K562 (cell line): ENCODE measurements around the gene AMFR. TPM values are rescaled to one million over a fixed set of nuclear protein-coding genes. Genes with fewer than 3 reads are reported as not detected.
A peak's percentile ranks its signal among the peaks of the same experiment; 100 is the strongest.

Experiments used
- ATAC-seq: fragments of 200-7000 bp; cut with Tn5 transposase; 3 replicates; pipeline ENCODE4 v1.9.1; 2020; ENCODE audit warnings: moderate library complexity
- BruUV-seq: library from RNA; stranded (reverse); fragments of 400-500 nt; replicated peaks from 2 replicates; lab custom pipeline; 2021; lab: Mats Ljungman, UMichigan
- CTCF ChIA-PET: fragments of 300-600 bp; formaldehyde crosslinking; extraction: SDS; loops from one replicate; lab custom pipeline; 2021; ENCODE audit warnings: low intra/inter-chr PET ratio; lab: Yijun Ruan, JAX
- POLR2A ChIA-PET: fragments of 300-600, 350-650 bp; sonication (Branson Sonifier 250); formaldehyde crosslinking; extraction: SDS; loops from one replicate; lab custom pipeline; 2021; ENCODE audit warnings: antibody characterized with exemption, inconsistent platforms; lab: Yijun Ruan, JAX
- DNase-seq, 4 experiments: peaks; one replicate each; pipeline versions ENCODE4 v3.0.0 to v3.0.0-alpha.2; 2011 to 2018; ENCODE audit warnings: low spot score in 3 of 4, mixed read lengths in 3 of 4; ENCODE audit errors: extremely low read depth in 1 of 4
- FAIRE-seq: peaks from 2 replicates; lab custom pipeline; 2011; peaks lifted over from hg19 to GRCh38; lab: Jason Lieb, UNC
- H2AFZ ChIP-seq: 2 replicates; pipeline ENCODE4 v1.6.0; 2011; ENCODE audit warnings: low read depth, low read length, control low read depth, inconsistent platforms
- H3K27ac ChIP-seq: fragments of 200-600 bp; 3 replicates; pipeline ENCODE4 v1.8.0; 2011; ENCODE audit warnings: low read depth, mild to moderate bottlenecking, control low read depth, inconsistent platforms, low read length, moderate library complexity, mixed read lengths; ENCODE audit errors: extremely low read depth
- H3K27me3 ChIP-seq, 2 experiments: fragments of 300-600 bp in 1 of 2; 2 replicates in 1 of 2; 3 replicates in 1 of 2; pipeline versions ENCODE4 v1.6.0 to v1.8.0; 2011; ENCODE audit warnings: inconsistent platforms in 2 of 2, low read length in 2 of 2, mild to moderate bottlenecking in 1 of 2, mixed read lengths in 1 of 2, moderate library complexity in 1 of 2; ENCODE audit not compliant: control insufficient read depth in 2 of 2, insufficient read depth in 2 of 2
- H3K36me3 ChIP-seq: fragments of 300-600 bp; 3 replicates; pipeline ENCODE4 v1.8.0; 2011; ENCODE audit warnings: mild to moderate bottlenecking, low read length, inconsistent platforms; ENCODE audit not compliant: control insufficient read depth, insufficient read depth
- H3K4me1 ChIP-seq, 2 experiments: fragments of 200-600 bp in 1 of 2; replicated peaks in 1 of 2; 2 replicates in 1 of 2; 3 replicates in 1 of 2; pipeline versions ENCODE4 v1.5.1 to v1.8.0; 2011; ENCODE audit warnings: inconsistent platforms in 2 of 2, low read length in 2 of 2, mild to moderate bottlenecking in 1 of 2, mixed read lengths in 1 of 2, moderate library complexity in 1 of 2; ENCODE audit not compliant: control insufficient read depth in 2 of 2, insufficient read depth in 2 of 2
- H3K4me2 ChIP-seq: 2 replicates; pipeline ENCODE4 v1.6.1; 2011; ENCODE audit warnings: low read length, control low read depth, inconsistent platforms, mixed read lengths; ENCODE audit not compliant: insufficient read depth
- H3K4me3 ChIP-seq: fragments of 200-600 bp; sonication (generic), shearing (Covaris generic); 2 replicates; pipeline ENCODE4 v1.5.1; 2016; ENCODE audit warnings: control low read depth, inconsistent platforms
- H3K79me2 ChIP-seq: fragments of 200-600 bp; 3 replicates; pipeline ENCODE4 v1.8.0; 2011; ENCODE audit warnings: low read length, inconsistent platforms; ENCODE audit not compliant: control insufficient read depth, insufficient read depth
- H3K9ac ChIP-seq, 2 experiments: 2 replicates each; pipeline versions ENCODE4 v1.6.0 to v1.6.1; 2011; ENCODE audit warnings: low read depth in 2 of 2, low read length in 2 of 2, control low read depth in 1 of 2, inconsistent platforms in 1 of 2, mild to moderate bottlenecking in 1 of 2, mixed read lengths in 1 of 2; ENCODE audit not compliant: insufficient read depth in 1 of 2
- H3K9me1 ChIP-seq: one replicate; pipeline ENCODE4 v1.6.0; 2011; ENCODE audit warnings: inconsistent platforms, mild to moderate bottlenecking, low read length, moderate library complexity; ENCODE audit not compliant: control insufficient read depth, insufficient read depth
- H3K9me3 ChIP-seq: replicated peaks from 2 replicates; pipeline ENCODE4 v1.5.1; 2011; ENCODE audit warnings: low read depth, low read length, inconsistent platforms; ENCODE audit not compliant: control insufficient read depth, insufficient read depth
- H4K20me1 ChIP-seq: replicated peaks from 2 replicates; pipeline ENCODE4 v1.6.1; 2011; ENCODE audit warnings: low read length, inconsistent platforms, mixed read lengths; ENCODE audit not compliant: control insufficient read depth, insufficient read depth
- ATF2 ChIP-seq: sonication (generic); formaldehyde crosslinking; IDR thresholded peaks from 2 replicates; pipeline ENCODE4 v1.8.1; 2022; ENCODE audit warnings: missing genetic modification reagents
- CEBPG ChIP-seq, 3 experiments: fragments of 200-800 bp in 1 of 3; sonication (Bioruptor generic) in 1 of 3; sonication (generic) in 1 of 3; formaldehyde crosslinking in 1 of 3; IDR thresholded peaks in 2 of 3; conservative IDR thresholded peaks in 1 of 3; 2 replicates each; pipeline versions ENCODE4 v1.6.1 to v1.8.0; 2016 to 2022; ENCODE audit warnings: missing compliant biosample characterization in 2 of 3, missing genetic modification characterization in 2 of 3, mild to moderate bottlenecking in 1 of 3, missing genetic modification reagents in 1 of 3
- HNRNPLL ChIP-seq: fragments of 200-400 bp; formaldehyde crosslinking; IDR thresholded peaks from 2 replicates; pipeline ENCODE4 v1.6.1; 2017; ENCODE audit warnings: low read length, low read depth, mild to moderate bottlenecking; ENCODE audit not compliant: poor library complexity, severe bottlenecking
- VEZF1 ChIP-seq: fragments of 200-800 bp; sonication (Bioruptor generic); IDR thresholded peaks from 2 replicates; pipeline ENCODE4 v1.6.1; 2017; ENCODE audit warnings: missing genetic modification characterization, missing compliant biosample characterization
- ZNF143 ChIP-seq: sonication (generic); formaldehyde crosslinking; IDR thresholded peaks from 2 replicates; pipeline ENCODE4 v1.9.0; 2022; ENCODE audit warnings: mild to moderate bottlenecking, missing genetic modification reagents
- ZNF277 ChIP-seq: fragments of 250-450 bp; sonication (Bioruptor Pico); IDR thresholded peaks from 2 replicates; pipeline ENCODE4 v1.8.0; 2022; ENCODE audit warnings: inconsistent platforms, mild to moderate bottlenecking, moderate library complexity, borderline replicate concordance
- ZNF384 ChIP-seq: IDR thresholded peaks from 2 replicates; pipeline ENCODE4 v1.6.1; 2012; ENCODE audit warnings: low read depth, low read length, improper control_type of control experiment
- WGBS: fragments of 100-300 bp; shearing (Covaris generic); methylation state at CpG from one replicate; pipeline ENCODE4 v1.1.6; 2016; ENCODE audit warnings: low coverage, mixed read lengths; ENCODE audit not compliant: insufficient coverage; ENCODE audit errors: missing lambda C conversion rate; 5-methylcytosine and 5-hydroxymethylcytosine counted together
- in situ Hi-C: fragments of 300-500 bp; cut with MboI; formaldehyde crosslinking; loops from 4 replicates; pipeline ENCODE4 v1.15.0; 2018; ENCODE audit warnings: inconsistent platforms, mixed read lengths
- intact Hi-C: fragments of 100-400 bp; cut with micrococcal nuclease; formaldehyde crosslinking; loops from 2 replicates; pipeline ENCODE4 v1.14.2; 2022
- polyA plus RNA-seq, 8 experiments: library from polyadenylated mRNA; depleted of rRNA in 4 of 8; stranded (reverse) in 5 of 8; unstranded in 3 of 8; fragments of >200 nt; fragmentation: Nextera tagmentation in 2 of 8; fragmentation: Illumina TruSeq in 1 of 8; extraction: Ambion mirVana in 2 of 8; extraction: Trizol in 1 of 8; gene quantifications; 2 replicates each; pipeline versions ENCODE4 v1.2.1 to v1.2.3, GENCODE V29; 2011 to 2014; ENCODE audit warnings: inconsistent platforms in 1 of 8, missing spikeins in 1 of 8
- total RNA-seq, 7 experiments: library from RNA; depleted of rRNA in 6 of 7; stranded (reverse); fragments of >200 nt in 6 of 7; fragmentation: Illumina TruSeq in 2 of 7; extraction: Trizol in 2 of 7; gene quantifications; 2 replicates each; pipeline versions ENCODE4 v1.2.1 to v1.2.3, GENCODE V29; 2011 to 2021; ENCODE audit warnings: low replicate concordance in 1 of 7

AMFR gene
- total and polyA plus RNA-seq, 9 of the 15 experiments (the other 6 are each of a cell fraction or from before 2014, with no cell fraction given) = 15.6 to 113 (median 58.4) TPM

GRCh38 chr16:56411624-56412023 is 13.7 kb downstream of the AMFR start:
- H3K4me1 ChIP-seq = peaks cover 0 to 21% of the 10 kb centered on the region in 2 experiments; a peak in 4 of 5 replicates
- H3K27me3 ChIP-seq = no peaks in the 10 kb centered on the region
- TF ChIP-seq ZNF277 (CRISPR knock-in tag) = no peak
- no peak for TF ChIP-seq HNRNPLL
- TF ChIP-seq ZNF143 (CRISPR knock-in tag) = no peak
- peaks cover 49% of the 10 kb centered on the region for H3K79me2 ChIP-seq
- peaks cover 64% of the 10 kb centered on the region for H3K36me3 ChIP-seq
- in situ Hi-C loops (no loop called here), intact Hi-C loops (no loop called here)
- DNase-seq (no peak), FAIRE-seq (peak; percentile 64), ATAC-seq (no peak)
- ChIA-PET CTCF (no interaction called here), POLR2A (interaction anchor here (1.0 kb wide), 1 partner anchor 12 kb away, joined by 3 read pairs; no protein-coding TSS in a partner anchor)
- no peak overlapping the region; the same call in 2 of the 3 replicates for H3K27ac ChIP-seq
- no peak overlapping the region for H2AFZ ChIP-seq
- 94% methylated on average over 2 of the region's 2 CpGs for WGBS
- H4K20me1 ChIP-seq = peaks cover 8% of the 10 kb centered on the region
- no peaks in the 10 kb centered on the region for H3K9me1 ChIP-seq
- H3K4me2 ChIP-seq = no peak overlapping the region
- H3K4me3 ChIP-seq = no peak overlapping the region
- H3K9me3 ChIP-seq = no peaks in the 10 kb centered on the region
- H3K9ac ChIP-seq = no peak overlapping the region
- BruUV-seq = no TSS peak

- no peak for FAIRE-seq
- peak; percentile 91 for TF ChIP-seq ZNF384
- no peak for TF ChIP-seq CEBPG (CRISPR knock-in tag; IDR thresholded peaks at IDR 0.05)
- peak in 1 of 2 experiments; percentile 42; a peak in 1 of 4 replicates for TF ChIP-seq CEBPG (tag; conservative IDR thresholded peaks at IDR 0.05 in 1 of 2, IDR thresholded peaks at IDR 0.05 in 1 of 2)
- TF ChIP-seq VEZF1 (CRISPR knock-in tag) = no peak
- TF ChIP-seq ATF2 (CRISPR knock-in tag) = no peak
These were observed 14.2 kb downstream of the AMFR start for GRCh38 chr16:56411123-56411522.

More at GRCh38 chr16:56411123-56411522, 14.2 kb downstream of the AMFR start:
- DNase-seq (no peak), ATAC-seq (peak; percentile 60)
- no peaks in the 10 kb centered on the region for H3K9me1 ChIP-seq
- H3K27ac ChIP-seq = no peak overlapping the region
- CTCF ChIA-PET = no interaction called here
- H3K4me2 ChIP-seq = no peak overlapping the region
- BruUV-seq = no TSS peak
- WGBS = 44% methylated on average over 5 of the region's 5 CpGs
- H3K9me3 ChIP-seq = no peaks in the 10 kb centered on the region
- intact Hi-C loops = no loop called here
- H3K27me3 ChIP-seq = no peaks in the 10 kb centered on the region
- H3K4me1 ChIP-seq = peaks cover 0 to 20% of the 10 kb centered on the region in 2 experiments; a peak in 4 of 5 replicates
- H3K79me2 ChIP-seq = peaks cover 44% of the 10 kb centered on the region
- H4K20me1 ChIP-seq = peaks cover 8% of the 10 kb centered on the region
- no peak overlapping the region for H2AFZ ChIP-seq
- H3K9ac ChIP-seq = no peak overlapping the region
- in situ Hi-C loops = no loop called here
- H3K36me3 ChIP-seq = peaks cover 64% of the 10 kb centered on the region
- POLR2A ChIA-PET = interaction anchor here (1.0 kb wide), 1 partner anchor 11 kb away, joined by 3 read pairs; no protein-coding TSS in a partner anchor
- H3K4me3 ChIP-seq = no peak overlapping the region
